Tibial nerve (tissue), 4 donors: ENCODE measurements around the gene DEFB114. TPM values are rescaled to one million over a fixed set of nuclear protein-coding genes. Genes with fewer than 3 reads are reported as not detected.

ENCODE experiments used
- DNase-seq, 2 donors: peaks; one replicate each; pipeline ENCODE4 v3.0.0-alpha.2; 2019; ENCODE audit warnings: low spot score in 2 of 2
- H3K27ac ChIP-seq, 4 donors: fragments of 200-600 bp; sonication (generic) in 3 of 4; one replicate each; pipeline ENCODE4 v1.5.1; 2017 to 2019; ENCODE audit warnings: mild to moderate bottlenecking in 1 of 4
- H3K27me3 ChIP-seq, 2 donors: fragments of 200-600 bp; sonication (generic) in 1 of 2; one replicate each; pipeline versions ENCODE4 v1.5.1 to v1.6.0; 2017 to 2019
- H3K36me3 ChIP-seq, 3 donors: fragments of 200-600 bp; sonication (generic); one replicate each; pipeline ENCODE4 v1.5.1; 2018 to 2019
- H3K4me1 ChIP-seq, 4 donors: fragments of 200-600 bp; sonication (generic) in 3 of 4; one replicate each; pipeline ENCODE4 v1.5.1; 2017 to 2019
- H3K4me3 ChIP-seq, 4 donors: fragments of 200-600 bp; sonication (generic) in 3 of 4; one replicate each; pipeline ENCODE4 v1.5.1; 2017 to 2019; ENCODE audit warnings: mild to moderate bottlenecking in 1 of 4, moderate library complexity in 1 of 4
- H3K9me3 ChIP-seq, 4 donors: fragments of 200-600 bp; sonication (generic) in 3 of 4; one replicate each; pipeline ENCODE4 v1.5.1; 2017 to 2019
- CTCF ChIP-seq, 5 experiments: fragments of 200-600 bp in 3 of 5; fragments of 450-650 bp in 2 of 5; sonication (generic) in 3 of 5; IDR thresholded peaks; one replicate each; pipeline ENCODE4 v1.5.1; 2016 to 2019; ENCODE audit warnings: antibody characterized with exemption in 5 of 5, mild to moderate bottlenecking in 3 of 5, moderate library complexity in 2 of 5
- EP300 ChIP-seq, 2 donors: sonication (generic); formaldehyde crosslinking; IDR thresholded peaks; one replicate each; pipeline ENCODE4 v1.6.1; 2017; ENCODE audit warnings: antibody characterized with exemption in 2 of 2, mild to moderate bottlenecking in 1 of 2
- POLR2A ChIP-seq, 2 donors: fragments of 450-650 bp; IDR thresholded peaks; one replicate each; pipeline ENCODE4 v1.6.1; 2017; ENCODE audit warnings: antibody characterized with exemption in 2 of 2, mild to moderate bottlenecking in 2 of 2, moderate library complexity in 2 of 2
- WGBS, 2 donors: methylation state at CpG; one replicate each; pipeline ENCODE4 v1.1.5; 2018; 5-methylcytosine and 5-hydroxymethylcytosine counted together
- total RNA-seq, 4 donors: library from RNA; depleted of rRNA; stranded (reverse); fragments of >200 nt; gene quantifications; one replicate each; pipeline ENCODE4 v1.1.0, GENCODE V29; 2016

Gene DEFB114
- total RNA-seq, 4 donors from 2014 or later: not detected

GRCh38 chr6:49915035-49915434 lies 48.9 kb downstream of the DEFB114 start:
- no peaks in the 10 kb centered on the region for H3K4me1 ChIP-seq
- H3K27me3 ChIP-seq: no peaks in the 10 kb centered on the region
- no peaks in the 10 kb centered on the region for H3K36me3 ChIP-seq
- H3K27ac ChIP-seq: no peak overlapping the region
- no peaks in the 10 kb centered on the region for H3K9me3 ChIP-seq
- 25 to 33% methylated on average over 3 of the region's 3 CpGs for WGBS, 2 donors
- no peak for DNase-seq
- H3K4me3 ChIP-seq: no peak overlapping the region
- TF ChIP-seq POLR2A (IDR thresholded peaks at IDR 0.05): no peak
- TF ChIP-seq EP300 (IDR thresholded peaks at IDR 0.05): no peak
- TF ChIP-seq CTCF (IDR thresholded peaks at IDR 0.05): no peak

- Histone ChIP-seq H3K9me3 (no peaks in the 10 kb centered on the region), H3K4me3 (no peak overlapping the region), H3K27ac (no peak overlapping the region), H3K4me1 (no peaks in the 10 kb centered on the region), H3K27me3 (no peaks in the 10 kb centered on the region), H3K36me3 (no peaks in the 10 kb centered on the region)
- TF ChIP-seq EP300 (IDR thresholded peaks at IDR 0.05) (no peak), CTCF (IDR thresholded peaks at IDR 0.05) (no peak), POLR2A (IDR thresholded peaks at IDR 0.05) (no peak)
- 45 to 55% methylated on average over 6 of the region's 6 CpGs for WGBS, 2 donors
- no peak for DNase-seq
These were observed 50.2 kb downstream of the DEFB114 start for GRCh38 chr6:49913636-49914375.

- Histone ChIP-seq H3K27ac (no peak overlapping the region), H3K9me3 (no peaks in the 10 kb centered on the region), H3K27me3 (no peaks in the 10 kb centered on the region), H3K4me1 (no peaks in the 10 kb centered on the region), H3K36me3 (no peaks in the 10 kb centered on the region), H3K4me3 (no peak overlapping the region)
- 43 to 63% methylated on average over 1 of the region's 1 CpG for WGBS, 2 donors
- DNase-seq: no peak
- TF ChIP-seq EP300 (IDR thresholded peaks at IDR 0.05) (no peak), POLR2A (IDR thresholded peaks at IDR 0.05) (no peak), CTCF (IDR thresholded peaks at IDR 0.05) (no peak)
These were observed 51.8 kb downstream of the DEFB114 start for GRCh38 chr6:49912196-49912595.

GRCh38 chr6:49911252-49911651 lies 52.7 kb downstream of the DEFB114 start:
- no peaks in the 10 kb centered on the region for H3K4me1 ChIP-seq
- no peak overlapping the region for H3K27ac ChIP-seq
- no peak overlapping the region for H3K4me3 ChIP-seq
- 86 to 96% methylated on average over 2 of the region's 2 CpGs for WGBS, 2 donors
- no peak for TF ChIP-seq EP300 (IDR thresholded peaks at IDR 0.05)
- no peak for TF ChIP-seq CTCF (IDR thresholded peaks at IDR 0.05)
- no peak for TF ChIP-seq POLR2A (IDR thresholded peaks at IDR 0.05)
- no peaks in the 10 kb centered on the region for H3K27me3 ChIP-seq
- H3K36me3 ChIP-seq: no peaks in the 10 kb centered on the region
- H3K9me3 ChIP-seq: no peaks in the 10 kb centered on the region
- no peak for DNase-seq

Other genes starting within 250 kb of the DEFB114 start
- gene CRISP3, start 219.8 kb downstream of the DEFB114 start, total RNA-seq: not detected
- not detected for gene PGK2, start 176.9 kb downstream of the DEFB114 start, total RNA-seq
- not detected for gene CRISP1, start 97.6 kb downstream of the DEFB114 start, total RNA-seq
- not detected for gene DEFB113, start 5.5 kb upstream of the DEFB114 start, total RNA-seq
- gene DEFB110, start 57.8 kb upstream of the DEFB114 start, total RNA-seq: not detected
- not detected for gene DEFB112, start 85.8 kb upstream of the DEFB114 start, total RNA-seq